SU-DHL-6 (cell line): ENCODE results near the gene PALS2.

Source experiments
- H2AFZ ChIP-seq: fragments of 200-600 bp; sonication (generic); 2 replicates; pipeline ENCODE4 v1.6.1; 2014; ENCODE audit warnings: low read depth, mild to moderate bottlenecking, moderate library complexity, mixed read lengths, antibody characterized with exemption, low read length; ENCODE audit not compliant: severe bottlenecking
- H3F3A ChIP-seq: fragments of 200-600 bp; shearing (Covaris generic); 2 replicates; pipeline ENCODE4 v1.6.0; 2016; ENCODE audit warnings: antibody characterized with exemption, mild to moderate bottlenecking; ENCODE audit not compliant: insufficient read depth
- H3K27ac ChIP-seq: fragments of 200-600 bp; sonication (generic); 2 replicates; pipeline ENCODE4 v1.5.1; 2016; ENCODE audit warnings: low read depth, mild to moderate bottlenecking, low read length, moderate library complexity, mixed read lengths
- H3K27me3 ChIP-seq: fragments of 200-600 bp; sonication (generic), shearing (Covaris generic); 2 replicates; pipeline ENCODE4 v1.6.0; 2014; ENCODE audit warnings: mild to moderate bottlenecking, low read length
- H3K36me3 ChIP-seq: fragments of 200-600 bp; sonication (generic); 2 replicates; pipeline ENCODE4 v1.6.1; 2014; ENCODE audit warnings: mild to moderate bottlenecking, low read length, mixed read lengths
- H3K4me2 ChIP-seq: fragments of 300-600, 200-600 bp; shearing (Covaris generic), sonication (generic); 2 replicates; pipeline ENCODE4 v1.6.0; 2014; ENCODE audit warnings: low read length, low read depth, mild to moderate bottlenecking; ENCODE audit not compliant: poor library complexity, severe bottlenecking
- H3K4me3 ChIP-seq: fragments of 200-600 bp; sonication (generic); 2 replicates; pipeline ENCODE4 v1.5.1; 2014; ENCODE audit warnings: antibody characterized with exemption, low read length, mild to moderate bottlenecking, mixed read lengths; ENCODE audit not compliant: insufficient read depth, poor library complexity, severe bottlenecking
- H3K79me2 ChIP-seq: fragments of 200-600 bp; sonication (generic); 2 replicates; pipeline ENCODE4 v1.6.1; 2014; ENCODE audit warnings: mild to moderate bottlenecking, low read length, moderate library complexity; ENCODE audit not compliant: insufficient read depth
- H3K9ac ChIP-seq: fragments of 200-600 bp; sonication (generic); 2 replicates; pipeline ENCODE4 v1.7.0; 2014; ENCODE audit warnings: mild to moderate bottlenecking, low read length
- H3K9me2 ChIP-seq: fragments of 200-600 bp; sonication (generic); replicated peaks from 2 replicates; pipeline ENCODE4 v1.6.1; 2014; ENCODE audit warnings: low read length; ENCODE audit not compliant: insufficient read depth
- H3K9me3 ChIP-seq: fragments of 200-600 bp; sonication (generic); 2 replicates; pipeline ENCODE4 v1.6.1; 2014; ENCODE audit warnings: low read length, mixed read lengths; ENCODE audit not compliant: insufficient read depth
- H4K20me1 ChIP-seq: fragments of 200-600 bp; sonication (generic); 2 replicates; pipeline ENCODE4 v1.6.1; 2014; ENCODE audit warnings: low read depth, mild to moderate bottlenecking, antibody characterized with exemption, low read length, moderate library complexity, mixed read lengths
- EZH2phosphoT487 ChIP-seq: fragments of 200-600 bp; sonication (generic), shearing (Covaris generic); conservative IDR thresholded peaks from 2 replicates; pipeline ENCODE4 v1.6.1; 2018; ENCODE audit warnings: mild to moderate bottlenecking, antibody characterized with exemption, low read length, moderate library complexity, mixed read lengths
- TF ChIP-seq, protein P1 (sequence below): fragments of 200-600 bp; sonication (generic); IDR thresholded peaks from one replicate; pipeline ENCODE4 v1.5.1; 2017; ENCODE audit warnings: antibody characterized with exemption, mild to moderate bottlenecking, low read length, moderate library complexity; ENCODE audit not compliant: insufficient read depth, poor library complexity, severe bottlenecking

Gene PALS2

DNA sequence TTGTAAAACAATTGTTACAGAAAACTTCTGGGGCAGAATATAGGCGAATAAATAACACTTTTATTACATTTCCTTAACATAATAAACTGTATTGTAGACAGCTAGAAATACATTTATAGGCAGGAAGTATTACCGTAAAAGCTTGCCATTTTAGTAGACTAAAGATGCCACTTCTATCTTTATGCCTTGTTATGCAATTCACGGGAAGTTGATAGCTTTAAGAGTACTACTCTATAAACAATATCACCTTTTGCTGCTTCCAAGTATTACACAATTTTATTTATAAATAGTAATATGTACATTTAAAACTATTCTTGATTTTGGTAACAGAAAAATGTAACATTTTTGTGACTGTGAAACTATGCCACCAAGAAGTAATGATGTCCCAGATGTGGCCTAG is 37.9 kb downstream of the PALS2 start:
- Histone ChIP-seq H3K36me3 (peaks cover 3% of the 10 kb centered on the region; the same call in 1 of the 2 replicates), H3K9me3 (peaks cover 13% of the 10 kb centered on the region; the same call in 1 of the 2 replicates), H3K9me2 (no peaks in the 10 kb centered on the region), H3K27me3 (no peaks in the 10 kb centered on the region), H3K9ac (no peak overlapping the region), H3K27ac (no peak overlapping the region), H4K20me1 (peaks cover 39% of the 10 kb centered on the region), H3K79me2 (peaks cover 98% of the 10 kb centered on the region), H3F3A (0 out of 2 replicates have a peak, but pooled peaks cover 8% of the 10 kb centered on the region), H2AFZ (no peak overlapping the region), H3K4me3 (no peak overlapping the region), H3K4me2 (no peak overlapping the region)
- TF ChIP-seq, protein P1, sequence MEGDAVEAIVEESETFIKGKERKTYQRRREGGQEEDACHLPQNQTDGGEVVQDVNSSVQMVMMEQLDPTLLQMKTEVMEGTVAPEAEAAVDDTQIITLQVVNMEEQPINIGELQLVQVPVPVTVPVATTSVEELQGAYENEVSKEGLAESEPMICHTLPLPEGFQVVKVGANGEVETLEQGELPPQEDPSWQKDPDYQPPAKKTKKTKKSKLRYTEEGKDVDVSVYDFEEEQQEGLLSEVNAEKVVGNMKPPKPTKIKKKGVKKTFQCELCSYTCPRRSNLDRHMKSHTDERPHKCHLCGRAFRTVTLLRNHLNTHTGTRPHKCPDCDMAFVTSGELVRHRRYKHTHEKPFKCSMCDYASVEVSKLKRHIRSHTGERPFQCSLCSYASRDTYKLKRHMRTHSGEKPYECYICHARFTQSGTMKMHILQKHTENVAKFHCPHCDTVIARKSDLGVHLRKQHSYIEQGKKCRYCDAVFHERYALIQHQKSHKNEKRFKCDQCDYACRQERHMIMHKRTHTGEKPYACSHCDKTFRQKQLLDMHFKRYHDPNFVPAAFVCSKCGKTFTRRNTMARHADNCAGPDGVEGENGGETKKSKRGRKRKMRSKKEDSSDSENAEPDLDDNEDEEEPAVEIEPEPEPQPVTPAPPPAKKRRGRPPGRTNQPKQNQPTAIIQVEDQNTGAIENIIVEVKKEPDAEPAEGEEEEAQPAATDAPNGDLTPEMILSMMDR = no peak
- no peak for TF ChIP-seq EZH2phosphoT487

GRCh38 chr7:24617957-24618616 is 44.8 kb downstream of the PALS2 start:
- peaks cover 13% of the 10 kb centered on the region; the same call in 1 of the 2 replicates for H3K9me3 ChIP-seq
- no peak overlapping the region for H3K27ac ChIP-seq
- H3K9ac ChIP-seq = no peak overlapping the region
- no peaks in the 10 kb centered on the region for H3K27me3 ChIP-seq
- H4K20me1 ChIP-seq = peaks cover 18% of the 10 kb centered on the region
- TF ChIP-seq EZH2phosphoT487 = no peak
- TF ChIP-seq, protein P1 = no peak
- peaks cover 98% of the 10 kb centered on the region for H3K79me2 ChIP-seq
- H2AFZ ChIP-seq = no peak overlapping the region
- no peak overlapping the region for H3K4me2 ChIP-seq
- peaks cover 3% of the 10 kb centered on the region; the same call in 1 of the 2 replicates for H3K36me3 ChIP-seq
- no peak overlapping the region for H3K4me3 ChIP-seq
- no peaks in the 10 kb centered on the region for H3K9me2 ChIP-seq
- H3F3A ChIP-seq = no peaks in the 10 kb centered on the region

GRCh38 chr7:24619978-24620377 is 46.7 kb downstream of the PALS2 start:
- Histone ChIP-seq H3K36me3 (peaks cover 3% of the 10 kb centered on the region; the same call in 1 of the 2 replicates), H3K4me2 (no peak overlapping the region), H3K9me3 (peaks cover 7% of the 10 kb centered on the region; the same call in 1 of the 2 replicates), H3K79me2 (peaks cover 98% of the 10 kb centered on the region), H3K27me3 (no peaks in the 10 kb centered on the region), H3K9ac (no peak overlapping the region), H4K20me1 (peaks cover 24% of the 10 kb centered on the region), H3K4me3 (no peak overlapping the region), H2AFZ (no peak overlapping the region), H3K9me2 (no peaks in the 10 kb centered on the region), H3F3A (no peaks in the 10 kb centered on the region), H3K27ac (no peak overlapping the region)
- TF ChIP-seq EZH2phosphoT487 = no peak
- TF ChIP-seq, protein P1 = no peak
